NCI-H187 (cell line): ENCODE results near the gene HOXA6.
A peak's percentile ranks its signal among the peaks of the same experiment; 100 is the strongest.

Source experiments
- DNase-seq, 2 experiments: peaks; one replicate each; lab custom pipeline; 2025; lab: John Stamatoyannopoulos, UW

Gene HOXA6

DNA sequence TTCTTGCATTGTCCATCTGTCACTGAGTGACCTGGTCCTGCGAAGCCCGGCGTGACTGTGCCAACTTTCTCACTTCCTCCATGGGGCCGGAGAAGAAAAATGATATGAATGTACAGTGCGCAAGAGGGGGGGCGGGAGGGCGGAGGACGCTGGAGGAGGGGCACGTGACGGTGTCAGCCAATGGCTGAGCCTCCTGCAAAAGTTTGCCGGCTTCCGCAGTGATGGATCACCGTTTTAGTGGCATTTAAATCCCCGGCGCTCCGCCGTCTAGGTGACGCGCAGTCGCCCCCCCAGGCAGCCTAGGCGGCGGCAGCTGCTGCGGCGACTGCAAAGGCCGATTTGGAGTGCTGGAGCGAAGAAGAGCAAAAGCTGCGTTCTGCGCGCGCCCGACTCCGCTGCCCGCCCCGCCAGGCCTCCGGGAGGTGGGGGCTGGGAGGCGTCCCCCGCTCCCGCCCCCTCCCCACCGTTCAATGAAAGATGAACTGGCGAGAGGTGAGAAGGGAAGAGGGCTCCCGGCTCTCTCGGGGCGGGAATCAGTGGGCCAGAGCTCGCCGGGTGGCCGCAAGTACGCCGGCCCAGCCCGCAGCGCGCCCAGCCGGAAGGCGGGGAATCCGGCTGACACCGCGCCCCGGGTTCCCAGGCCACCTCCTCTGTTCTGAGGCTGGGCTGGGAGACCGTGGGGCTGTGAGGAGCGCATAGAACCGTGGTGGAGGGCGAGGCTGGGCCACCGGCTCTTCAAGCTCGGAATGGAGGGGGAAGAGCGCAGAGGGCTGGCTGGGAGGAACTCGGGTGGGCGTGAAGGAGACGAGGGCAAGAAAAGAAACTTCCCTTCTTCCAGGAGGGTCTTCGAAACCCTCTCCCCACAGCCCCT, 51.4 kb downstream of the HOXA6 start, which contains the start of gene HOXA1:
TSS of gene HOXA1 (minus strand) at position 104 of the 871 bp plus-strand sequence. CDS start at position 16, 88 bp downstream.
- peak; percentile 70 to 87 for DNase-seq
